ENCODE data around the gene TMEM141.

DNA sequence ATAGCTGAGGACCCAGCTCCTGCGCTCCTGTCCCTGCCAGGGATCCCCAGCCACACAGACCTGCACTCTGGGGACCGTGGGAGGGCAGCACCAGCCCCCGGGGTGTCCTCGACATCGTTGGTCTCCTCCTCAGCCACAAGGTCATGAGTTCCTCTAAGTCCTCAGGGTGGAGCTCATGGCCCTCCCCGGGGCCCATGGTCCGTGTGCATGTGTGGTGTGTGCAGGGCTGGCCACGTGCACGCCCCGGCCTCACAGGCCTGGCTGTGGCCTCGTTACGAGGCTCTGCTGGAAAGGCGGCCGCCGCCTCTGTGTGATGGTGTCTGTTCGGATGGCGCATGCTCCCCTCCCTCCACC is 35.0 kb downstream of the TMEM141 start:
- no peak for TF ChIP-seq MYC (IDR thresholded peaks at IDR 0.05; ENCODE audit: low read depth, low read length)
- TF ChIP-seq CTCF (IDR thresholded peaks at IDR 0.05; ENCODE audit: low read depth, low read length), result no peak

Data from NB4 (cell line).